ENCODE measurements around the gene MAP3K9.

MAP3K9 gene

GRCh38 chr14:70773182-70773862 lies 36.0 kb downstream of the MAP3K9 start:
- no peaks in the 10 kb centered on the region for H3F3A ChIP-seq (ENCODE audit: insufficient read depth, low read length)
- H3K9me3 ChIP-seq (replicated peaks; ENCODE audit: insufficient read depth, low read length) = no peaks in the 10 kb centered on the region
- no peaks in the 10 kb centered on the region for H3K79me2 ChIP-seq (ENCODE audit: low read length)
- H3K4me3 ChIP-seq (ENCODE audit: low read length) = no peak overlapping the region
- H3K4me2 ChIP-seq (ENCODE audit: low read depth, low read length) = no peak overlapping the region
- no peak overlapping the region for H3K9ac ChIP-seq (ENCODE audit: low read length)
- H3K4me1 ChIP-seq (ENCODE audit: low read length) = no peaks in the 10 kb centered on the region
- no peaks in the 10 kb centered on the region for H3K36me3 ChIP-seq (replicated peaks; ENCODE audit: insufficient read depth, low read length)
- H3K27me3 ChIP-seq (replicated peaks; ENCODE audit: insufficient read depth, low read length) = no peaks in the 10 kb centered on the region
- H3K9me2 ChIP-seq (replicated peaks; ENCODE audit: insufficient read depth, low read length) = no peaks in the 10 kb centered on the region
- no peak for DNase-seq
- TF ChIP-seq EZH2phosphoT487 (IDR thresholded peaks at IDR 0.05; ENCODE audit: low read length) (no peak), EZH2 (optimal IDR thresholded peaks at IDR 0.05; ENCODE audit: low read depth, low read length) (no peak), CTCF (IDR thresholded peaks at IDR 0.05; ENCODE audit: low read length) (no peak)
- H4K20me1 ChIP-seq (ENCODE audit: insufficient read depth, low read length) = no peaks in the 10 kb centered on the region
- no peak overlapping the region for H2AFZ ChIP-seq (ENCODE audit: low read length)
- no peak overlapping the region for H3K27ac ChIP-seq (ENCODE audit: low read length)

DNA sequence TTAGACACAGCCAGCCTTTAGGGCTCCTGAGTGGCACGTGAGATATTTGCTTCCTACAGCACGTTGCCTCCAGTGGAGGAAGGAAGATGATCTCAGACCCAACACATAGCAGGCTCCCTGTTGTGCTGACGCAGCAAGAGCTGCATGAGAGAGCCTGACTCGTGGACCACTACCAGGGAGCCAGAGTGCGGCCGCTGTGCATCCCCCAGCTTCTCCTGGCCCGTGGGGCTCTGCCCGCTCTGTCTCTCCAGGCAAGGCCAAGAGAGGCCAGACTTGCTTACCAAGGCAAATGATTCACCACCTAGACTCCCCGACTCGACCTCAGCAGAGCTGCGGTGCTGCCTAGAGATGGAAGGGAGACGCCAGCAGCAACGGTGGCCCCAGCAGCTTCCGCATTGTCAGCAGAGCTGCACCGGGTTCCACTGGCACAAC lies 37.5 kb downstream of the MAP3K9 start:
- Histone ChIP-seq H3K4me1 (ENCODE audit: low read length) (no peaks in the 10 kb centered on the region), H3K27ac (ENCODE audit: low read length) (no peak overlapping the region), H3K79me2 (ENCODE audit: low read length) (no peaks in the 10 kb centered on the region), H3K27me3 (replicated peaks; ENCODE audit: insufficient read depth, low read length) (no peaks in the 10 kb centered on the region), H4K20me1 (ENCODE audit: insufficient read depth, low read length) (no peaks in the 10 kb centered on the region), H3K9ac (ENCODE audit: low read length) (no peak overlapping the region), H3K4me3 (ENCODE audit: low read length) (no peak overlapping the region), H2AFZ (ENCODE audit: low read length) (no peak overlapping the region), H3K9me2 (replicated peaks; ENCODE audit: insufficient read depth, low read length) (no peaks in the 10 kb centered on the region), H3K36me3 (replicated peaks; ENCODE audit: insufficient read depth, low read length) (no peaks in the 10 kb centered on the region), H3F3A (ENCODE audit: insufficient read depth, low read length) (no peaks in the 10 kb centered on the region), H3K9me3 (replicated peaks; ENCODE audit: insufficient read depth, low read length) (no peaks in the 10 kb centered on the region), H3K4me2 (ENCODE audit: low read depth, low read length) (no peak overlapping the region)
- DNase-seq = no peak
- no peak for TF ChIP-seq CTCF (IDR thresholded peaks at IDR 0.05; ENCODE audit: low read length)

- no peak overlapping the region for H2AFZ ChIP-seq (ENCODE audit: low read length)
- no peak overlapping the region for H3K27ac ChIP-seq (ENCODE audit: low read length)
- H3K4me1 ChIP-seq (ENCODE audit: low read length) = no peaks in the 10 kb centered on the region
- no peak overlapping the region for H3K4me3 ChIP-seq (ENCODE audit: low read length)
- no peaks in the 10 kb centered on the region for H3K27me3 ChIP-seq (replicated peaks; ENCODE audit: insufficient read depth, low read length)
- no peaks in the 10 kb centered on the region for H3F3A ChIP-seq (ENCODE audit: insufficient read depth, low read length)
- H3K9me3 ChIP-seq (replicated peaks; ENCODE audit: insufficient read depth, low read length) = no peaks in the 10 kb centered on the region
- DNase-seq = no peak
- no peak overlapping the region for H3K4me2 ChIP-seq (ENCODE audit: low read depth, low read length)
- no peaks in the 10 kb centered on the region for H4K20me1 ChIP-seq (ENCODE audit: insufficient read depth, low read length)
- no peaks in the 10 kb centered on the region for H3K79me2 ChIP-seq (ENCODE audit: low read length)
- no peaks in the 10 kb centered on the region for H3K9me2 ChIP-seq (replicated peaks; ENCODE audit: insufficient read depth, low read length)
- TF ChIP-seq EZH2 (optimal IDR thresholded peaks at IDR 0.05; ENCODE audit: low read depth, low read length) (no peak), CTCF (IDR thresholded peaks at IDR 0.05; ENCODE audit: low read length) (no peak), EZH2phosphoT487 (IDR thresholded peaks at IDR 0.05; ENCODE audit: low read length) (no peak)
- H3K36me3 ChIP-seq (replicated peaks; ENCODE audit: insufficient read depth, low read length) = no peaks in the 10 kb centered on the region
- no peak overlapping the region for H3K9ac ChIP-seq (ENCODE audit: low read length)
These were observed 38.8 kb downstream of the MAP3K9 start for GRCh38 chr14:70770490-70770889.
